Activated CD4-positive, alpha-beta T cell treated with anti-CD3 and anti-CD28 coated beads for 4 hours (primary cell): Measurements from ENCODE around the gene SCUBE2.

Experiments
- DNase-seq, 2 donors: peaks; one replicate each; pipeline ENCODE4 v3.0.0-alpha.2; 2020

Gene SCUBE2

GRCh38 chr11:9091044-9091922 lies at the start of gene SCUBE2:
TSS of gene SCUBE2 (minus strand) at chr11:9091599. CDS start at chr11:9091528, 71 bp downstream.
- DNase-seq, result no peak

DNA sequence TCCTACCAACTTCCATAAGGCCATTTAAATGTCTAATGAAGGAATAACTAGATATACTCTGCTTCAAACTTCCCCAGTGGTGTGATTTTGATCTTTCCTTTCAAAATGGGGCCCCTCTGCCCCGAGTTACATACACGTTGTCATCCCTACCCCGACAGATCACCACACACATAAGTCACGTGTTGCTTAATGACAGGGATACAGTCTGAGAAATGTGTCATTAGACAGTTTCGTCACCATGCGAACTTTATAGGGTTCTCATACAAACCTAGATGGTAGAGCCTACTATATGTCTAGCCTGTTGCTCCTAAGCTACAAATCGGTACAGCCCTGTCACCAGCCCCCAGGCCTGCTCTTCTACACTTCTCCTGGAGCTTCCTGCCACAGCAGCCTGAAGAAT lies 49.8 kb upstream of the SCUBE2 start:
- DNase-seq, result no peak

- no peak for DNase-seq
Observed at GRCh38 chr11:9139628-9140357, 48.4 kb upstream of the SCUBE2 start.

DNA sequence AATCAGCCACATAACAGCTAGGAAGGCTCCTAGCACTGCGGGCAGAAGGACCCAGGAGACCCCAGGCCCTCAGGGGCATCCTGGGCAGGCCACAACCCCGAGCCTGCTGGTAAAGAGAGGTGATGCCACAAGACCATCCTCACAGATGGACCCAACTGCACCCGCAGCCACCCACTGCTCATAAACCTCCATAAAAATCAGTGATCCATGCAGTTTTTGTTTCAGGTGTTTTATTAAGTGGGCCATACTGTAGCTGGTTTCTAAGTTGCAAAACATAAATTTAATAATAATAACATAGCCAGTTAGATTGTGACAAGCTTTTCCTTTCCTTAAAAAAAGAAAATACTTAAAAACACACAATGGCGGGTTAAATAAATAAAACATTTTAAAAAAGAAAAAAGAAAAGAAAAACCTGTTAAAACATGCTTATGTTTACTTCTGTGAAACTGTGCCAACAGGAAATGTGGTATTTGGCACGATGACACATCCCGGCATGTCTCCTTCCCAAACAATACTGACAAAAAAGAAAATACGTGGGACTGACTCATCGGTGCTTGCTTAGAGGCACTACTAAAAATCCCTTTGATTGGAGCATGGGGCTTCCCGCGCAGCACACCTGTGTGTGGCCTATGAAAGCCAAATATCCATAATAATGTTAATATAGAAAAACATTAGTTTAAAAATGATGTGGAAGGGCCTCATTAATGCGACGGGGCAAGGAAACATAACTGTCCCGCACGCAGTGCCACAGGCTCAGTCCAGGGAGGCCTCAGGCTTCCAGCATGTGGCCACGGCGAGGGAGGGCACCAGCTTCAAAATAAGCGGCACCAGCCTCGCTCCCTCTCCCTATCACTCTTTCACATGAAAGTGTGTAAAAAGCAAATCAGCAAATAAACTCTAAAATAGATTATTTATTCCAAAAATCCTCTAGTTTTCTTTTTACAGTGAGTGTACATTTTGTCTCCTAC lies 47.5 kb upstream of the SCUBE2 start:
- peak; percentile 37 for DNase-seq

GRCh38 chr11:9138133-9138453 lies 46.7 kb upstream of the SCUBE2 start:
- DNase-seq, result no peak

DNA sequence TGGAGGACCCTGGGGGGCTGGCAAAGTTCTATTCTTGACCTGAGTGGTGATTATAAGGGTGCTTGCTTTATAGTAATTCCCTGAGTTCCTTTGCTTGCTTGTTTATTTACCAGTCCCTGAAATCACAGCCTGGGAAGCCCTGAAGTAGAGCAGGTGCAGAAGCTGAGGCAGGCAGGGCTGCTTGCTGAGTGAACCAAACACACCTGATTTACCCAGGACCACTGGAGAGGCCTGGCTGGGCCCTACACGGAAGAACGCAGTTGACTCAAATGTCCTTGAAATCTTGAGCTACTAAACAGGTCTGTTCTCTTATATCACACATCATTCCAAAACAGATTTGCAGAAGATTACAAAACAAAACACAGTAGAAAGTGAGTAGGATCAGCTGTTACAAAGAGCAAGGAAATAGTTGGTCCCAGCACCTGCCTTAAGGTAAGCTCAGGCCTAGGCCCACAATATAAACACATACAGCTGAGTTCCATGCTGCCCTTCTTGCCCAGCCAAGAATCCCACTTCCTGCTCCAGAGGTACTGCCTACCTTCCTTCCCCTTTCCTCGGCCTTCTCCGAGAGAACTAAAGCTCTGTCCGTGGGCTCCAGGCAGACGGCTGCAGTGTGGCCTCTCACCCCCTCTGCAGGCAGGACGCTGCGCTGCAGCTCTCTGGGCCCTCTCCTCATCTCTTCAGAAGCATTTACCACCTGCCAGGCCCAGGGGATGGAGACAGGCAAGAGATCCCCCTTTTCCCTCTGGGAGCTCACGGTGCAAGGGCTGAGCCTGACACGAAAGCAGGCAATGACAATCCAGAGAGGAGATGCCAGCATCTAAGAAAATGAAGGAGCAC lies 46.1 kb upstream of the SCUBE2 start:
- DNase-seq, result peak; percentile 52 to 68

DNA sequence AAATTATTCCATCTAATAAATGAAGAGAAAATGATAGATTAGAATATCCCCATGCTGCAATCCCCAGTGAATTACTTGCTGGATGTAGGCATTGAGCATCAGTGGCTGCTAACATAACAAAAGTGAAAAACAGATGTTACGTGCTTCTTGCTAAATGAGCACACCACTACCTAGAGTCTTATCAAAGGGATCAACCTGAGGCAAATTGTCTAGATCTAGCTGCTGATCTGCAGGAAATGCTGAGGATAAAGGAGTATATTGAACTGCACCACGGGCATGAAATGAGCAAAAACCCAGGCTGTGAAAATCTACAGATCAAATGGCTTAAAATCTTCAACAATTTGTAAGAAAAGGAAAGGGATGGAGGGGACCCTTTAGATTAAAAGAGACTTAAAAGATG lies 45.3 kb upstream of the SCUBE2 start:
- DNase-seq, result no peak

DNA sequence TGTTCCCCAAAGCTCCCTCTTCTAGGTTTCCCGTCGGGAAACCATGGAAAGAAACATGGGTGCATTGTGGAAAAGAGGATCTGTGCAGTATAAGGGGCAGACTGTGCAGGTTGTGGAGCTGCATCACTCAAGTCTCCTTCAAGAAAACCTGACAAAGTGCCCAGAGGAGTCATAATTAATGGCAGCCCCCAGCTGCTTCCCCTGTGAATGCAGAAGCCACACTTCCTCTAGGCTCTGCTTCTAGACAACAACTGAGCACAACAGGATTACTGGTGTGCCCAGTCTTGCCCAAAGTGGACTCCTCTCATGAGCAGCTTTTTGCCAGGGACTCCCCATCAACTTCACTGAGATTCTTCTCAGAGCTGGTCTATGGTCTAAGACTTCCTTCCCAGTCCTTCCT lies 42.6 kb upstream of the SCUBE2 start:
- no peak for DNase-seq

DNA sequence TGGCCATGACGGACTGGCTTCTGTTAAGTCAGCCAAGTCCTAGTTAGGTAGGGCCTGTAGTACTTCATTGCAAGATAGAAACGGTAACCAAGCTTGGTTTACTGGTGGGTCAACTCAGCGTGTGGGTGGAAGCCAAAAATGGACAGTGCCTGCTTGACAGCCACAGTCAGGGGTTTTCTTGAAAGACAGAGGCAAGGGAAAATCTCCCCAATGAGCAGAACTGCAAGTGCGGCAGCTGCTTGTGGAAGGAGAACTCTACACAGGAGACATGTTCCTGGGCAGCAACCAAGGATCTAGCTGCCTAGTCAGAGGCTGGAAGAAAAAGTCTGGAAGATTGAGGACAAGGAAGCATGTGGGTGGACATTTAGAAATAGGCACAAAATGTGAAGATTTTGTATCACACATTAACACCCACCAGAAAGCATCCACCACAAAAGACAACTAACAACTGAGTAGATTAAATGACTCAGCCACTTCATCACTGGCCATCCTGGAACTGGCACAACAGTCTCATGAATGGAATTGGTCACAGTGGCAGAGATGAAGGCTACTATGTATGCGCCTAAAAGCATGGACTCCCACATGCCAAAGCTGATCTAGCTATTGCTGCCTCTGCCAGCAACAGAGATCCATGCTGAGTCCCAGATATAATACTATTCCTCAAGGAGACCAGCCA lies 40.9 kb upstream of the SCUBE2 start:
- no peak for DNase-seq

DNA sequence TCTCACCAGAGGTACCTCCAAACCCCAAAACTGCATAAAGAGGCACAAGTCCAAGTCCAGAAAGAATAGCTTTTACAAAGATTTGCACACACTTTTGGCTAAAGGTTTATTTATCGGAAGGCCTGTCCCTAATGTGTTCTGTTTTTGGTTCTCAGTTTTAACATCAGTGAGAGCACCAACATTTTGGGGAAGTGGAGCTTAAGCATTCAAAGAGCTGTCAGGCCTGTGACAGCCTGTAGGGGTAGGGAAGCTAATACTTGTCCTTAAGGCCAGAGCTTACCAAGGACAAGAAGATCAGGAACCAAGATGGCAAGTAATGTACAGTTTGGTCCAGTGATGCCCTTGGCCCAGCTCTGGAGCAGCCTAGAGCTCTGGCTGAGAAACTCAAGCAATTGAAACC lies 38.9 kb upstream of the SCUBE2 start:
- DNase-seq, result no peak

GRCh38 chr11:9126636-9127035 lies 35.2 kb upstream of the SCUBE2 start:
- DNase-seq, result no peak

DNA sequence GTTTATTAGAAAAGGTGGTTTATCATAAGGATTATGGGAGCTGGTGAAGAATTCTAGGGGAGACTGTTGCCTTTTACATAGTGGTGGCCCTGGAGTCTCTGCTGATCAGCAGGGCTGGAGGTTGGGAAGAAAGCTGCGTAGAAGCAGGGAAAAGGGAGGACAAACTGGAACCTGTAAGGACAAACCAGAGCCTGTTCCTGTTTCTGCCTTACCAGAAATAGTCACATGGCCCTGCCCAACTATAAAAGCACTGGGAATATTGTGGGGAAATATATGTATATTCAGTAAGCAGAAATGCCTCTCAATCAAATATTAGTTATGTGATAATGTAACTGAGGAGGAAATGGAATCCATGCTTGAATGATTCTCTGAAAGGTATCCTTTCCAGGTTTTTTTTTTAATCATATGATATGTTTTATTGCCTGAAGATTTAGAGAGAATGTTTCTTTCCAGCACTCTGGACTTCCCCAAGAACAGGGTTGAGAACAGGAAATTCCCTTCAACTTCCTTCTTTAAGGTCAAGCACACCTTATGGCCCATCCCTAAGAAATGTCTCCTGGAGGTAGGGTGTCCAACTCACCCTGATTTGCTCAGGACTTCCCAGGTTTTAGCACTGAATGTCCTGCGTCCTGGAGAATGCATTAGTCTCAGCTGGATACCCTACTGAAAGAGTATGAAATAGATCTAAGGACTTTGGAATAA lies 33.9 kb upstream of the SCUBE2 start:
- DNase-seq, result no peak

- no peak for DNase-seq
Observed at GRCh38 chr11:9123595-9124304, 32.4 kb upstream of the SCUBE2 start.

- no peak for DNase-seq
Observed at GRCh38 chr11:9121469-9121796, 30.0 kb upstream of the SCUBE2 start.

DNA sequence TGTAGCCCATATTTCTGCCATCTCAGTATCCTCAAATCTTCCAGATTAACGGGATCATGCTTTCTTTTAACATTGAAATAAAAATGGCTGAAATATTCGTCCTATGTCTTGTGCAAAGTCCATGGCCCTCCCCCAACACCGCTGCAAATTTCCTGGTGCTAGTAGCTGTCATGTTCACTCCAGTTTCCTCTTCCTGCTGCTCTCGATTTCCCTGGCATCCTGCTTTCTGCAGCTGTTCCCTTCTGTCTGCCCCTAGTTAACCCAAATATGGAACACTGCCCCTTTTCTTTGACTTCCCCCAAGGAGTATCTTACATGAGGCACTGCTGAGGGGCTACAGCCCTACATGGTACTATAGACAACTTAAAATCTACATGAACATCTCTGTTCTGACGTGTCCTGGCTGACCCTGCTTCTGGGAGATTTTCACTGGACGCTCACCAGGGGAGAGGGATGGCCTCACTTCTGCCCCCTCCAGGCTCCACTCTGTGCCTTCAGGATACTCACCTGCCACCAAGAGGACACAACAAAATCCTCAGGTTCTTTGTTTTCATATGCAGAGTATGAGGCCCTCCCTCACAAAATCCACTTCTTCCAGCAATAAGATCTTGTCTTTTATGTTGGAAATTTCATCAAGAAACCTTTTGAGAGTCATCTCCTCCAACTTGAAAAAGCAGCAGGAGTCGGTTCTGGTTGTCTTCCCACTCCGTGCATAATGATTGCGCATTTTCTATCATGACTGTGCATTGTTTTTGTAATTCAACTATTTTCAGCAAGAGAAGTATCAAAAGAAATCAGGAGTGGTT lies 29.5 kb upstream of the SCUBE2 start:
- DNase-seq, result no peak

- no peak for DNase-seq
Observed at GRCh38 chr11:9118277-9118676, 26.9 kb upstream of the SCUBE2 start.

DNA sequence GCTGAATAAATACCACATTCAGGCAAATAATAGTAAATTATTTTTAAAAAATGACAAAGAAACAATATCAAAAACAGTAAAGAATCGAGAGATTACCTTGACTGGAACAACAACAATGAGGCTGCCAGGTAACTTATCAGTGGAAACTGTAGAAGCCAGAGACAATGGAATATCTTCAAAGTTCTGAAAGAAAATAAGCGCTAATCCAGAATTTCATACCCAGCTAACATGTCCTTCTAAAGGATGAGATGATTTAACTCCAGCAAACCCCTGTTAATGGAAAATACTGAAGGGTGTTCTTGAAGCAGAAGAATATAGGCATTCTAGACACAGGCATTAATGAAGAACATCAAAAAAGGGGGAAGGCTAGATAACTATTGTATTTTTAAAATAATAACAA lies 20.7 kb upstream of the SCUBE2 start:
- no peak for DNase-seq

- DNase-seq, result no peak
Observed at GRCh38 chr11:9109858-9110731, 18.7 kb upstream of the SCUBE2 start.

DNA sequence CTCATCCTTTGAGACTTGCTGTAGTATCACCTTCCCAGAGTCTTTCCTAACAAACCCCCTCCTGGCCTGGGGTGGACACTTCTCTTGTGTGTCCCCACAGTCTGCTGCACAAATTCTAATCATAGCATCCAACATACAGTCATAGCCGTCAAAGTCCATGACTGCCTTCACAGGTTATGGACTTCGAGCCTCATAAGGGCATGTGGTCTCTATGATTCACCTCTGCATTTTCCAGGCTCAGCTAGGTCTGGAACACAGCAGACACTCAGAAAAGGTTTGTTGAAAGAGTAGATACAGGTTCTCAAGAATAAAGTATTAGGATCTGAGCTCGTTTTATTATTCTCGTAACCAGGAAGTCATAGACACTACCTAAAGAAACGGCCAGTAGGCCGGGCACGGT lies 13.2 kb upstream of the SCUBE2 start:
- DNase-seq, result no peak
